Epithelial cell of esophagus (primary cell): ENCODE data around the gene OSCP1.

Source experiments
- DNase-seq: peaks from one replicate; pipeline ENCODE4 v3.0.0; 2010; ENCODE audit warnings: low read depth
- H3K4me3 ChIP-seq: 2 replicates; pipeline ENCODE4 v1.5.1; 2011; ENCODE audit warnings: mild to moderate bottlenecking, low read length, control low read depth
- CTCF ChIP-seq: IDR thresholded peaks from 2 replicates; pipeline ENCODE4 v1.5.1; 2011; ENCODE audit warnings: low read depth, mild to moderate bottlenecking, low read length, control low read depth, inconsistent platforms; ENCODE audit not compliant: insufficient read depth; ENCODE audit errors: missing control alignments

Gene OSCP1

GRCh38 chr1:36486439-36487335 is 36.4 kb upstream of the OSCP1 start:
- peak; percentile 49 for DNase-seq
- TF ChIP-seq CTCF: no peak

DNA sequence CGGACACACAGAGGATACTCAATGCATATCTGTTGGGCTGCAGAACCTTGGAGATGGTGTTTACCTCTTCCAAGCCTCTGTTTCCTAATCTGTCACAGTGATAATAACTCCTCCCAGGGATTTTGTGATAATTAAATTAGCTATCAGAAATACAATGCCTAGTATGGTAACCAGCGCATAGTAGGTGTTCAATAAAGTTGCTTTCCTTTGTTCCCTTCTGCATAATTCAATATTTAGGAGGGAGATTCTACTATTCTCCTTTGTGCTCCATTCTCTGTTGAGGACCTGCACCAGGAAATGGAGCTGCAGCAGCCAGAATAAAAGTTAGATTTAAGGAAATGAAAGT is 35.8 kb upstream of the OSCP1 start:
- no peak for TF ChIP-seq CTCF

More at GRCh38 chr1:36486439-36487335, 36.4 kb upstream of the OSCP1 start:
- H3K4me3 ChIP-seq: no peak overlapping the region

GRCh38 chr1:36484099-36484498 is 33.8 kb upstream of the OSCP1 start:
- no peak for DNase-seq
- H3K4me3 ChIP-seq: no peak overlapping the region
- TF ChIP-seq CTCF: no peak

More for the DNA sequence above, 35.8 kb upstream of the OSCP1 start:
- no peak overlapping the region for H3K4me3 ChIP-seq
- DNase-seq: no peak

- H3K4me3 ChIP-seq: no peak within 1 kb of the TSS
- DNase-seq: no peak
- TF ChIP-seq CTCF: no peak
These were observed 32.6 kb upstream of the OSCP1 start, which contains the start of gene CSF3R for GRCh38 chr1:36482724-36483388. TSS of gene CSF3R (minus strand) at chr1:36482913. CDS start at chr1:36479496, 3,417 bp downstream.

DNA sequence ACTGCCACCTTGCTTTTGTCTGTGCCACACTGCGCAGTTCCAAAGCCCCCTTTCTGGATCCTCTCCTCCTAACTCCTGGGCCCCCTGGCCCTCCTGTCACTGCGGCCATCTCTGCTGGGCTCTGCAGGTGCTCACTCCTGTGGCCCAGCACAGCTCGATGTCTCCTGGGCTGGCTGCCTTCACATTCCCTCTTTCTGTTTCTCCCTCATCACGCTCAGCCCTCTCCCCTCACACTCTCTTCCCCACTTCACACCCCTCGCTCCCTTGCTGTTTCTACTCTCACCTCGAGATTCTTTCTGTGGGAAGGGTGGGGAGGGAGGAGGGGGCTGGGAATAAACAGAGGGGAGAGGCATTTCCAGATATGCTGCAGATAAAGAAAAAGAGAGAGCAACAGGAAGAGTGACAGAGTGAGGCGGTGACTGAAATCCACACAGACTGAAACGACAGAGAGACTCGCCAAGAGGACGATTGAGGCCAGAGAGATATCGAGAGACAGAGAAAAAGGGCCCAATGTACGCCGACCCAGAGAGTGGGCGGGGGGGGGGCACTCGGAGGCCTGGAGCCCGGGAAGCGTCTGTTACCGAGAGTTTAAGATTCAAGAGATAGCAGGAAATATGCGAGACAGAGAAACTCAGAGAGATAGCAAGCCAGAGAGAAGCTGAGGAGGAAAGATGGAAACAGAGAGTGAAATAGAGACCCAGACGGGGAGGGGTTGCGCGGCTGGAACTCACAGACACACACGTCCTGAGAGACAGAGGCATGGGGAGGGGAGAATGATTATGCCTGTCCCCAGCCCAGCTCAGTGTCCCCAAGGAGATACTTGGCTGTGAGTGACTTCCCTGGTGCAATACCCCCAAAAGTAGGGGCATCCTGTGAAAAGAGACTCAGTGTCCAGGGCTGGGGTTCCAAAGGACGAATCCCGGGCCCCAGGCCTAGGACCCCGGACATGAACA is 31.8 kb upstream of the OSCP1 start:
- no peak for TF ChIP-seq CTCF
- H3K4me3 ChIP-seq: no peak overlapping the region
- no peak for DNase-seq

GRCh38 chr1:36481091-36481490 is 30.8 kb upstream of the OSCP1 start:
- TF ChIP-seq CTCF: no peak
- no peak overlapping the region for H3K4me3 ChIP-seq
- no peak for DNase-seq
